GM04503 (cell line): ENCODE results near the gene RBFOX2.
"Not testable (repeated sequence)": the region's sequence is repeated elsewhere in the genome, so short reads cannot be mapped to it uniquely, and the experiment has no call there.

Source experiments
- DNase-seq: peaks from one replicate; pipeline ENCODE4 v3.0.0-alpha.2; 2012; ENCODE audit warnings: low read depth

The RBFOX2 gene

DNA sequence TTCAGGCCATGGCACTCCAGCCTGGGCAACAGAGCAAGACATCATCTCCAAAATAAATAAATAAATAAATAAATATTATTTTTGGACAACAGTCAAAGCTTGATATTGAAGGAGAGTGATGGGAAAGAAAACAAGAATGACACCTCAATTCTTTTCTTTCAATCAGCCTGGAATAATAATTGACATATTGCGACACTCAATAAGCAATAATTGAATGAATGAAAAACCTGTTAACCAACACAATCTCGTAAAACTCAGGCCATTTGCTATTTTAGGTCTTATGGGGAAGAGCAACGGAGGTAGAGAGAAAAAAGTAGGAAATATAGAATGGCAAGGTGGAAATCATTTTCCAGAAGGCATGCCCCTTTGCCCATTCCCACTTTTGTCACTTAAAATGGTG is 10.5 kb upstream of the RBFOX2 start:
- no peak for DNase-seq

DNA sequence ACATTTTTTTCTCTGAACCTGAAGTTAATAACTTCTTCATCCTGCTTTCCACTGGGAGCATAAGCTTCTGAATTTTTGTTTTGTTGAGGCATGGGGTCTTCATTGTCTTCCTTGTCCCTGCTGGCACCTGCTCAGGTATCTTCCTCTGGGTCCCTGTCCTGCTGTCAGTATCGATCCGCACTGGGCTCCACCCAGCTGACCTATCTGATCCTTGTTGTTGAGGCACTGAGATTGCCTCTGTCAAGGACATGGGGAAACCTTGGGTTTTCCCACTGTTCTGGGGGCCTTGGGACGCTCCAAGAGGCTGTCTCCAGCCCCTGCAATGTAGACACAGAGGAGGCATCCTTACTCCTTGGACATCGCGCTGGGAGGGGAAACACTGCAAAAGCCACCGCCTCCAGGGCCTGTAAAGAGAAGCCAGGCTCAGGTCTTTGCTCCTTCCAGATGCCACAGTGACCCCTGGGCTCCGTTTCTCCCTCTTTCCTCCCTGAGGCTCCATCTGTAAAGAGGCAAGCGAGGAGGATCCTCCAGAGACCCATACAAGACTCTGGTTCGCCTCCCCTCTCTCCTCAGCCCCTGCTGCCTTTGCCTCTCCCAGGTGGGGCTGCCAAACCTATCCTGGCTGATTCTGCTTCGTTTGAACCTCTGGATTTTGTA is 8.6 kb upstream of the RBFOX2 start:
- DNase-seq, result no peak

DNA sequence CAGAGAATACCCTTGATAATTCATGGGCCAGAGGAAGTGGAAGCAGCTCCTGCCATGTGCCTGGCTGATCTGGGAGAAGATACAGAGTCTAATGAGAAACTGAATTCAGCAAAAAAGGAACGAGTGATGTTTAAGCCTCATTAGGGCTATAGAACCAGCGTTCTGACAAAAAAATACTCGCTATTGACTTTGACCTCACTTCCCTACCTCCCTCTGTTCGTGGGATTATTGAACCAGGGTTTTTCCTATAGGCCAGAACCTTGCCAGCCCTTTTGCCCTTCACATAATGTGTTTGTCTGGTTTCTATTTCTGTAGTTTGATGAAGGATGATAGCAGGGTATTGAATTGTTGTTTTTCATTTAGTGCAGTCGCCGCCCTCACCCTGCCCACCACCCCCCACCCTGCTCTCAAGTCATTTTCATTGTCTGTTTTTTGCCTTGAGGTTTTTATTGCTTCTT is 7.6 kb upstream of the RBFOX2 start:
- no peak for DNase-seq

GRCh38 chr22:36032611-36033010 is 4.0 kb upstream of the RBFOX2 start:
- DNase-seq, result no peak

GRCh38 chr22:36029406-36029755 is 757 bp upstream of the RBFOX2 start:
- no peak for DNase-seq

GRCh38 chr22:36027935-36028645 is 534 bp downstream of the RBFOX2 start:
- no peak for DNase-seq

- DNase-seq, result no peak
Measured at GRCh38 chr22:36027579-36027934, 1.1 kb downstream of the RBFOX2 start.

- no peak for DNase-seq
Measured at GRCh38 chr22:36026741-36027140, 1.9 kb downstream of the RBFOX2 start.

GRCh38 chr22:36022697-36023096 is 5.9 kb downstream of the RBFOX2 start:
- no peak for DNase-seq

- DNase-seq, result peak; percentile 44
Measured at GRCh38 chr22:36022162-36022561, 6.5 kb downstream of the RBFOX2 start.

- DNase-seq, result no peak
Measured at GRCh38 chr22:36021606-36022153, 6.9 kb downstream of the RBFOX2 start.

- DNase-seq, result not testable (repeated sequence)
Measured at GRCh38 chr22:36020865-36021264, 7.8 kb downstream of the RBFOX2 start.

DNA sequence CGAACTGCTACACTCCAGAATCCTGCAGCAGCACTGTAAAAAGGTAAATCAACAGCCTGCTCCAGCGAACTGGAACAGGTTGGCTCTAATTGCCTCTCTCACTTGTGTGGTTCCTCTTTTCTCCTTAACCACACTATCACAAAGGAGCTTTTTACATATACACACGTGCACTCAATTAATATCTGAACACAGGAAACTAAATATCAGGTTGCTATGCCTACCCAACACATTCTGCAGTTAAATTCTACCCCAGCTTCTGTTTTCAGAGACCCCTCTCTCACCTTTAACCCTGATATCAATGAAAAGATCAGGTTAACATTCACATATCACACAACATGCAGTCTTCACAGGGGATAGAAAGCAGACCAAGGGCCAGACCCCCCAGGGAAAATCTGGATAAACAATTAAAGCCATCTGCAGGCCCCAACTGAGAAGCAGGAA is 11.0 kb downstream of the RBFOX2 start:
- DNase-seq, result no peak

- no peak for DNase-seq
Measured at GRCh38 chr22:36016684-36017083, 11.9 kb downstream of the RBFOX2 start.

DNA sequence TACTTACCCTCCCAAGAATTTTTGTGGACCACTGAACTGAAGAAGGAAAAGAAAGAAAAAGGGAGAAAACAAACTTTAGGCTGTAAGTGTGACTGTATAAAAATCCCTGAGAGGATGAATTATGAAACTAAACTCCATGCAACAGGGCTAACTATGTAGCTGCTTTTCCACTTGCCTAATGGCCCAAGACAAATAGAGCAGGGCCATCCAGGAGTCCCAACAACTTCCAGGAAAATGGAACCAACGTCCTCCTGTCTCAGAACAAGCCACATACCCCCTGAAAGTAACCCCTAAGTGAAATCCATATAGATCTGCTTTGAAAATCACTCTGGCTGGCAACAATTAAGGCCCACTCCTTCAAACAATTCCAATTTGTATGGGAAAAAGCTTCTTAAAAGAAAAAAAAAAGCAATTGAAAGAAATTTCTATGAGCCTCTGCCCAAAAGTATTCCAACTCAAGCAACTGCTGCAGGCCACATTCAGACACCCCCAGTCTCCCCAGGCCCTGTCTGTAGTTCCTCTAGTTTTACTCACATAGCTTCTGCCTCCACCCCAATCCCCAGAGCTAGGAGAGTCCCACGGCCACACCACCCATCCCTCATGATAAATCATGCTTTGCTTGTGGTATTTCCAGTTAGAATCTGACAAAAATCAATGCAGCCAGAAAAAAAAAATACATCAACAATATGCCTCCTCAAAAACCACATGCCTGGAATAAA is 12.7 kb downstream of the RBFOX2 start:
- no peak for DNase-seq

GRCh38 chr22:36015155-36015810 is 13.3 kb downstream of the RBFOX2 start:
- no peak for DNase-seq

DNA sequence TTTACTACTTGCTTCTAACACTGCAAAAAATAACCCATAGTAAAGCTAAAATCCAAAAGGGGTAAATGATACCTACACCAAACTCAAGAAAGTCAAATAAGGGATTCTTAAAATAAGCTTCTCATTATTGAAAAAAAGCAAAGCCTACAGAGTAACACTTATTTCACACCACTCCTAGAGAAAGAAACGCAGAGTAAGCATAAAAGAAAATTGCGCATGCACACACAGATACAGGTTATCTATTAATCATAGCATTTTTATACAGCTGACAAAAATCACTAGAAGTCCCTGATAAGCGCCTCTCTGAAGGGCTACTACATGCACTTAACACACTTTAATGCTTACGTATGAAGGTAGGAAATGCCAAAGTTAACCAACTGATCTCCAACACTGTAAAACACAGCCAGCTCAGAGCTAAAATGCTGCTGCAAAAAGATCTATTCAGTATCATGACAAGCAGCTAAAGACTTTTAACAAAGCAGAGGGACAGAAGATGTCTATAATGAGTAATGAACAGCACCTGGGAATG is 14.0 kb downstream of the RBFOX2 start:
- no peak for DNase-seq

- DNase-seq, result no peak
Measured at GRCh38 chr22:36012332-36012731, 16.3 kb downstream of the RBFOX2 start.

DNA sequence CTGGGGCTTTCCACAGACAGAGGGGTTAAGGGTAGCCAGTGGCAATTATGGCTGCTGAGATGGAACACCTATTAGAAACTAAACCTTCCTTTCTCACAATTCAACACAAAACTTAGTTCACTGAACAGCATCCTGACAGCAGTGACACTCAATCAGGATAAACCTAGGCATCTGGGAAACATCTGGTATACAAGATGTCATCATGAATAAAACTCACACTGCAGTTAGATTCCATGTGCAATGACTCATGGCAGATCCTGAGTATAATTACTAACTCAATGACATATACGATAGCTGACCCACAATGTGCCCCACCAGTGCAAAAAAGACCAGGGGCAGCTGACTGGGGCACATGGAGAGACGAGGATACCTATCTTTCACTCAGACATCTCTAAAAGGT is 17.7 kb downstream of the RBFOX2 start:
- DNase-seq, result peak; percentile 65

- DNase-seq, result no peak
Measured at GRCh38 chr22:36010090-36010489, 18.5 kb downstream of the RBFOX2 start.

DNA sequence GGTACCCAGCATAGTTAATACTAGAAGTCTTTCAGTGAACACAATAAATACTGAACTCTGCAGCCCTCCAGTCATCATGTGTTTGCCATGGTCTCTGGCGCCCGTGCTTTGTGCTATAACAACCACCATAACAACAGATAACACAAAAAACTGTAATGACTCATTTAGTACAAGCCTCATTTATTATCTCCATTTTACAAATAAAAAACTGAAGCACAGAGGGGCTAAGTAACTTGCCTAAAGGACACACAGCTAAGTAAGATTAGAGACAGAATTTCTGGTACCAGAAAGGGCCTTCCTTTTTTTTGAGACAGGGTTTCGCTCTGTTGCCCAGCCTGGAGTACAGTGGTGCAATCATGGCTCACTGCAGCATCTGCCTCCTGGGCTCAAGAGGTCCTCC is 19.5 kb downstream of the RBFOX2 start:
- no peak for DNase-seq

- DNase-seq, result no peak
Measured at GRCh38 chr22:36008565-36008964, 20.1 kb downstream of the RBFOX2 start.
